ENCODE results near the gene MAST4. TPM values are rescaled to one million over a fixed set of nuclear protein-coding genes. Genes with fewer than 3 reads are reported as not detected.

MAST4 gene
- total RNA-seq, 1 donor from 2014 or later: 22.3 TPM

DNA sequence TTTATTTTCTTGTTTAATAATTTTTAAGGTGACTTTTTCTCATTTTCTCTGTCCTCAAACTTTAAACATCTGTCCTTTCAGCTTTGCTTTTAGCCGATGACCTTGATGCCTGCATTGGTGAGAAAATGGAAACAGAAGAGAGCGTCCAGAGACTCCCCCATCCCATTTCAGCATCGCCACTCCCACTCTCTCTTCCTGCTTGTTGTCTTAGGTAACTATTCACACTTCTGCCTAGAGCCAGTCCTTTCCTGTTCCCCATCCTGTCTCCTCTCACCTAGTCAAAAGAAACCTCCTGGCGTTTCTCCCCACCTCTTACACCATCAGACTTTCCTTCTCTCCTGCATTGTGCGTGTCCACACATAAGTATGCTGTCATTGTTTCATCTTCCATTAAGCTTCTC, 124.6 kb downstream of the MAST4 start:
- DNase-seq (ENCODE audit: low read depth): no peak
- H3K27ac Mint-ChIP-seq (ENCODE audit: unreplicated experiment): no peak overlapping the region
- Histone ChIP-seq H3K27me3 (ENCODE audit: insufficient read depth, low read length) (no peaks in the 10 kb centered on the region), H3K4me3 (ENCODE audit: insufficient read depth, low read depth, low read length) (no peak overlapping the region), H3K36me3 (ENCODE audit: insufficient read depth, low read length) (no peaks in the 10 kb centered on the region), H3K9ac (ENCODE audit: low read length) (no peak overlapping the region), H3K27ac (ENCODE audit: low read depth, low read length) (no peak overlapping the region), H3K4me2 (ENCODE audit: low read length) (no peak overlapping the region), H2AFZ (ENCODE audit: low read depth, low read length) (no peak overlapping the region), H3K4me1 (ENCODE audit: insufficient read depth, low read length) (no peaks in the 10 kb centered on the region), H3K9me3 (ENCODE audit: insufficient read depth, low read depth, low read length) (no peaks in the 10 kb centered on the region), H4K20me1 (ENCODE audit: insufficient read depth, low read length) (no peaks in the 10 kb centered on the region), H3K79me2 (ENCODE audit: insufficient read depth, low read length) (no peaks in the 10 kb centered on the region)
- H3K27me3 Mint-ChIP-seq (ENCODE audit: low read depth, unreplicated experiment): no peaks in the 10 kb centered on the region
- no peaks in the 10 kb centered on the region for H3K9me3 Mint-ChIP-seq (ENCODE audit: unreplicated experiment)
- H3K36me3 Mint-ChIP-seq (ENCODE audit: low read depth, unreplicated experiment): no peaks in the 10 kb centered on the region
- H3K4me1 Mint-ChIP-seq (ENCODE audit: low read depth, unreplicated experiment): peaks cover 9% of the 10 kb centered on the region
- TF ChIP-seq EZH2 (IDR thresholded peaks at IDR 0.05; ENCODE audit: insufficient read depth, low read length): no peak
- TF ChIP-seq, protein P1, sequence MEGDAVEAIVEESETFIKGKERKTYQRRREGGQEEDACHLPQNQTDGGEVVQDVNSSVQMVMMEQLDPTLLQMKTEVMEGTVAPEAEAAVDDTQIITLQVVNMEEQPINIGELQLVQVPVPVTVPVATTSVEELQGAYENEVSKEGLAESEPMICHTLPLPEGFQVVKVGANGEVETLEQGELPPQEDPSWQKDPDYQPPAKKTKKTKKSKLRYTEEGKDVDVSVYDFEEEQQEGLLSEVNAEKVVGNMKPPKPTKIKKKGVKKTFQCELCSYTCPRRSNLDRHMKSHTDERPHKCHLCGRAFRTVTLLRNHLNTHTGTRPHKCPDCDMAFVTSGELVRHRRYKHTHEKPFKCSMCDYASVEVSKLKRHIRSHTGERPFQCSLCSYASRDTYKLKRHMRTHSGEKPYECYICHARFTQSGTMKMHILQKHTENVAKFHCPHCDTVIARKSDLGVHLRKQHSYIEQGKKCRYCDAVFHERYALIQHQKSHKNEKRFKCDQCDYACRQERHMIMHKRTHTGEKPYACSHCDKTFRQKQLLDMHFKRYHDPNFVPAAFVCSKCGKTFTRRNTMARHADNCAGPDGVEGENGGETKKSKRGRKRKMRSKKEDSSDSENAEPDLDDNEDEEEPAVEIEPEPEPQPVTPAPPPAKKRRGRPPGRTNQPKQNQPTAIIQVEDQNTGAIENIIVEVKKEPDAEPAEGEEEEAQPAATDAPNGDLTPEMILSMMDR (IDR thresholded peaks at IDR 0.05; ENCODE audit: insufficient read depth, low read depth, low read length): no peak
- no peak for FAIRE-seq
- no peak overlapping the region for H3K4me3 Mint-ChIP-seq (ENCODE audit: unreplicated experiment)

DNA sequence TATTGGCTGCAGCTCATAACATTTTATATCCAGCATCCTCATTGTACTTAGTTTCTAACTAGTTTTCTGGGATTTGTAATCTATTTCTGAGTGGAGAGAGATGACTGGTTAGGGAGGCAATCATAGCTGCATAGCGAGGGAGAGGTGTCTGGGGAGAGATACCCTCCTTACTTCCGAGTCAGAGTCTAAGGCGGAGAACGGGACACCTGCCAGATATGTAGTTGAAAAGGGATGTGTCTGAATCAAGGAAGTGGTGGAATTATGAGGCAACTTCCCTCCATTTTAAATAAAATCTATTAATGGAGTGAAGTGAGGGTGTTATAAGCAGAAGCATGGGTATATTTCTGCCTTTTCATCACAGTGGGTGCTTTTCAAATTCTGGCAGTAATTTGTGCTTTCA, 126.5 kb downstream of the MAST4 start:
- H2AFZ ChIP-seq (ENCODE audit: low read depth, low read length): no peak overlapping the region
- no peaks in the 10 kb centered on the region for H3K9me3 Mint-ChIP-seq (ENCODE audit: unreplicated experiment)
- H4K20me1 ChIP-seq (ENCODE audit: insufficient read depth, low read length): no peaks in the 10 kb centered on the region
- TF ChIP-seq, protein P1 (IDR thresholded peaks at IDR 0.05; ENCODE audit: insufficient read depth, low read depth, low read length): no peak
- TF ChIP-seq EZH2 (IDR thresholded peaks at IDR 0.05; ENCODE audit: insufficient read depth, low read length): no peak
- no peak overlapping the region for H3K4me2 ChIP-seq (ENCODE audit: low read length)
- no peaks in the 10 kb centered on the region for H3K9me3 ChIP-seq (ENCODE audit: insufficient read depth, low read depth, low read length)
- H3K36me3 ChIP-seq (ENCODE audit: insufficient read depth, low read length): no peaks in the 10 kb centered on the region
- no peaks in the 10 kb centered on the region for H3K79me2 ChIP-seq (ENCODE audit: insufficient read depth, low read length)
- H3K27me3 Mint-ChIP-seq (ENCODE audit: low read depth, unreplicated experiment): no peaks in the 10 kb centered on the region
- no peaks in the 10 kb centered on the region for H3K27me3 ChIP-seq (ENCODE audit: insufficient read depth, low read length)
- no peaks in the 10 kb centered on the region for H3K4me1 ChIP-seq (ENCODE audit: insufficient read depth, low read length)
- H3K9ac ChIP-seq (ENCODE audit: low read length): no peak overlapping the region
- FAIRE-seq (no peak), DNase-seq (ENCODE audit: low read depth) (no peak)
- H3K36me3 Mint-ChIP-seq (ENCODE audit: low read depth, unreplicated experiment): no peaks in the 10 kb centered on the region
- no peak overlapping the region for H3K4me3 ChIP-seq (ENCODE audit: insufficient read depth, low read depth, low read length)
- peaks cover 9% of the 10 kb centered on the region for H3K4me1 Mint-ChIP-seq (ENCODE audit: low read depth, unreplicated experiment)
- H3K4me3 Mint-ChIP-seq (ENCODE audit: unreplicated experiment): no peak overlapping the region
- H3K27ac Mint-ChIP-seq (ENCODE audit: unreplicated experiment): peak overlapping the region; percentile 23
- no peak overlapping the region for H3K27ac ChIP-seq (ENCODE audit: low read depth, low read length)

DNA sequence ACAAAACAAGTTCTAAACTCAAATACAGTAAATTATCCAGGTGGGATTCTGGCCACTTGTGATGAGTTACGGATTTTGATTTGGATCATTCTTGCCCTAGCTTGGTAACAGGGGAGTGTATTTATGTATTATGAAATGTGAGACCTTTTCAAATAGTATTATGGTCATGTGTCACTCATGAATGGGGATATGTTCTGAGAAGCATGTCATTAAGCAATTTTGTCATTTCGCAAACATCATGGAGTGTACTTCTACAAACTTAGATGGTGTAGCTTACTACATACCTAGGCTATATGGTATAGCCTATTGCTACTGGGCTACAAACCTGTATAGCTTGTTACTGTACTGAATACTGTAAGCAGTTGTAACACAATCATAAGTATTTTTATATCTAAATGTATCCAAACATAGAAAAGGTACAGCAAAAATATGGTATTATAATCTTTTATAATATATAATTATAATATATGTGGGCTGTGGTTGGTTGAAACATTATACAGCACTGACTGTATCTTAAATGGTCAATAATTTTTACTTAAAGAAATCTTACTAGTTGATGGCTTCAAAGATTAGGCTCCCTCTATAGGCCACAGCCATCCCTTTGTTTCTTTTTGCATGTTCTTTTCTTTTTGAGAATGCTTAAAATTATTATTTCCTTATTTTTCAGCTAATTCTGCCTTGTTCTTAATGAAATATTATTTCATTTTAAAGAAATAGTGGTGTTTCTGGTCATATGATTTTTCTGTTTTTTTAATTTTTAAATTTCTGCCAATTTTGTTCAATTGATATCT, 128.4 kb downstream of the MAST4 start:
- H3K27me3 Mint-ChIP-seq (ENCODE audit: low read depth, unreplicated experiment): no peaks in the 10 kb centered on the region
- H3K27ac Mint-ChIP-seq (ENCODE audit: unreplicated experiment): no peak overlapping the region
- no peak overlapping the region for H3K27ac ChIP-seq (ENCODE audit: low read depth, low read length)
- H3K36me3 Mint-ChIP-seq (ENCODE audit: low read depth, unreplicated experiment): no peaks in the 10 kb centered on the region
- H3K4me3 Mint-ChIP-seq (ENCODE audit: unreplicated experiment): no peak overlapping the region
- H3K9me3 Mint-ChIP-seq (ENCODE audit: unreplicated experiment): no peaks in the 10 kb centered on the region
- no peaks in the 10 kb centered on the region for H3K79me2 ChIP-seq (ENCODE audit: insufficient read depth, low read length)
- H3K4me1 Mint-ChIP-seq (ENCODE audit: low read depth, unreplicated experiment): no peaks in the 10 kb centered on the region
- H3K4me1 ChIP-seq (ENCODE audit: insufficient read depth, low read length): no peaks in the 10 kb centered on the region
- no peak for FAIRE-seq
- TF ChIP-seq EZH2 (IDR thresholded peaks at IDR 0.05; ENCODE audit: insufficient read depth, low read length): no peak
- TF ChIP-seq, protein P1 (IDR thresholded peaks at IDR 0.05; ENCODE audit: insufficient read depth, low read depth, low read length): peak; percentile 20
- no peak overlapping the region for H3K9ac ChIP-seq (ENCODE audit: low read length)
- H4K20me1 ChIP-seq (ENCODE audit: insufficient read depth, low read length): no peaks in the 10 kb centered on the region
- no peaks in the 10 kb centered on the region for H3K27me3 ChIP-seq (ENCODE audit: insufficient read depth, low read length)
- H3K9me3 ChIP-seq (ENCODE audit: insufficient read depth, low read depth, low read length): no peaks in the 10 kb centered on the region
- H3K36me3 ChIP-seq (ENCODE audit: insufficient read depth, low read length): no peaks in the 10 kb centered on the region
- no peak overlapping the region for H3K4me3 ChIP-seq (ENCODE audit: insufficient read depth, low read depth, low read length)
- H3K4me2 ChIP-seq (ENCODE audit: low read length): no peak overlapping the region
- H2AFZ ChIP-seq (ENCODE audit: low read depth, low read length): no peak overlapping the region
- no peak for DNase-seq (ENCODE audit: low read depth)
